Left forelimb (tissue), 1 donor: Measurements from ENCODE around the gene RAP1GDS1.
"Not testable (repeated sequence)": the region's sequence is repeated elsewhere in the genome, so short reads cannot be mapped to it uniquely, and the experiment has no call there.

ENCODE experiments used
- DNase-seq: peaks from one replicate; pipeline ENCODE4 v3.0.0-alpha.2; 2018; ENCODE audit warnings: low spot score

Gene RAP1GDS1

GRCh38 chr4:98289375-98289774 lies 28.2 kb downstream of the RAP1GDS1 start:
- no peak for DNase-seq

DNA sequence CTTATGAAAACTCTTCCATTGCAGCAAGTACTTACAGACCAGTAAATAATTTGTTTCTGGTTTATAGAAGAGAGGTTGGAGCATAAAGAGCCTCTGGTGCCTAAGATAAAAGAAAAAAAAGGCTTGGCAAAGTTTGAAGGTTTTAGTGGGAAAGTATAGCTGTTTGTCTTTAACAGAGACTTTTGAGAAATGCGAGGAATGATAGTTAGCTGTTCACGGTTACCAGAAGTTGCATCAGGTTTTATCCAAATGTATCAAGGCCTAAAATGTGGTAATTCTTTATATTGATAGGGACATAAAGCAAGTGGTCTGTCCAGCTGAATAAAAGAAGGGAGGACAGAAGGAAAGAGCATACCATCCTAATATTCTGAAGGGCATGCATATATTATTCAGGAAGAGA lies 29.3 kb downstream of the RAP1GDS1 start:
- DNase-seq: no peak

- DNase-seq: no peak
Measured at GRCh38 chr4:98293104-98293887, 32.1 kb downstream of the RAP1GDS1 start.

GRCh38 chr4:98298022-98298421 lies 36.8 kb downstream of the RAP1GDS1 start:
- no peak for DNase-seq

DNA sequence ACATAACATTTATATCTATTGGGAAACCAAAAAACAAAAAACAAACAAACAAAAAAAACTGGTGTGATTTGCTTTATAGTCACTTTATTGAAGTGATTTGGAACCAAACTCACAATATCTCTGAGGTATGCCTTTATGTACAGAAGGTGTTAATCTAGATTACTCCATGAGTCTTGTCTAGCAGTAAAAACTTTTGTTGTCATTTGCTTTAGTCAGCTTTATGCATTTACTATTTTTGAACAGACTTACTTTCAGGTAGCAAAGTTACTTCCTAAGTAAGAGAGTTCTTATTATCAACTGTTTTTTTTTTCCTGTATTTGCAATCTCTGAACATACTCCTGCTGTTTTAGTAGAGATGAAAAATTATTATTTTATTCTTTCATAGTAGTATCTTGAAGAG lies 39.5 kb downstream of the RAP1GDS1 start:
- no peak for DNase-seq

- DNase-seq: no peak
Measured at GRCh38 chr4:98305576-98305975, 44.4 kb downstream of the RAP1GDS1 start.

- no peak for DNase-seq
Measured at GRCh38 chr4:98310867-98311266, 49.7 kb downstream of the RAP1GDS1 start.

GRCh38 chr4:98311656-98312055 lies 50.5 kb downstream of the RAP1GDS1 start:
- no peak for DNase-seq

DNA sequence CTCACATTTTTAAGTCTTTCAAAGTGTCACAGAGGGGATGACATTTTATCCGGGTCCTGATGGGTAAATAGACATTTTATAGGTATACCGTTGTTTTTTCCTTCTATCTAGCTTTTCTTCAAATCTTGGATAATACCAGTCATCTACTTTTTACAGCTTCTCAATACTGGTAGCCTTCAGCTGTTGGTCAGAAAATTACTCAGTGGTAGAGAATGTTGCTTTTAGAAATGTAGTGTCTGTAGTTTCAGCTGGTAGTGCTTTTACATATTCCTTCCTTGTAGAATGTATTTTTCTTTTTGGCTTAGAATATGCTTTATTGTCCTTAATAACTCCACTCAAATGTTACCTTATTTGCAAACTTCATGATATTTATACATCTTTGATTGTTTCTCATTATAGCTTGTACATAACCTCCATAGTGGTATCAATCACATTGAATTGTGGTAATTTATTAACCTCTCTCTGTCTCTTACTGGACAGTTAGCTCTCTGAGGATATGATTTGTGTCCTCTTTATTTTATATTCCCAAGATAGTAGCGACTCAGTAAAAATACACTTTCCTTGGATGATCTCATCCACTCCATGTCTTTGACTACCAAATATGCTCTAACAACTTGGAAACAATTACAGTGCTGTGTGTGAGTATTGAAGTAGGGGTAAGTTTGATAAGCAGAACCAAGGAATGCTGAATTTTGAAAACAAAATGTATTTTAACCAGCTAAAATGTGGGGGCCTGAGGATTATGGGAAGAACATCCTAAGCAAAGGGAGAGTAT lies 53.8 kb downstream of the RAP1GDS1 start:
- DNase-seq: no peak

- DNase-seq: no peak
Measured at GRCh38 chr4:98318521-98318920, 57.3 kb downstream of the RAP1GDS1 start.

- no peak for DNase-seq
Measured at GRCh38 chr4:98319021-98319420, 57.8 kb downstream of the RAP1GDS1 start.

GRCh38 chr4:98326168-98326567 lies 65.0 kb downstream of the RAP1GDS1 start:
- DNase-seq: no peak

DNA sequence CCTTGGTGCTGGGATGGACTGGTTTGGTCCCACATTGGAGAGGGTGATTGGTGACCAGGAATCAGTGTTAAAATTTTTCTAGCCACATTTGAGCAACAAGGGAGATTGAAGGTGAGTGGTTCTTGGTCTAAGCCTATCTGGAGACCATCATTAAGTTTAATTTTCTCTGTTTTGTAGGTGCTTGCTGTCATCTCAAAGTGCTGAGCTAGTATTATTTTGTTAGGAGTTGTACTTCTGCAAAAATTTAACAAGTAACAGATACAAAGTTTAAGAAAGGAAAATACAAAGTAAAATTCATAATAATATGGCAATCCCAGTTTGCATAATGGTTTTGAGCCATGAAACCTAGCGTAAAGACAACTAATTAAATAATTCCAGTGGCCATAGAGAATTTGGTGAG lies 66.5 kb downstream of the RAP1GDS1 start:
- no peak for DNase-seq

DNA sequence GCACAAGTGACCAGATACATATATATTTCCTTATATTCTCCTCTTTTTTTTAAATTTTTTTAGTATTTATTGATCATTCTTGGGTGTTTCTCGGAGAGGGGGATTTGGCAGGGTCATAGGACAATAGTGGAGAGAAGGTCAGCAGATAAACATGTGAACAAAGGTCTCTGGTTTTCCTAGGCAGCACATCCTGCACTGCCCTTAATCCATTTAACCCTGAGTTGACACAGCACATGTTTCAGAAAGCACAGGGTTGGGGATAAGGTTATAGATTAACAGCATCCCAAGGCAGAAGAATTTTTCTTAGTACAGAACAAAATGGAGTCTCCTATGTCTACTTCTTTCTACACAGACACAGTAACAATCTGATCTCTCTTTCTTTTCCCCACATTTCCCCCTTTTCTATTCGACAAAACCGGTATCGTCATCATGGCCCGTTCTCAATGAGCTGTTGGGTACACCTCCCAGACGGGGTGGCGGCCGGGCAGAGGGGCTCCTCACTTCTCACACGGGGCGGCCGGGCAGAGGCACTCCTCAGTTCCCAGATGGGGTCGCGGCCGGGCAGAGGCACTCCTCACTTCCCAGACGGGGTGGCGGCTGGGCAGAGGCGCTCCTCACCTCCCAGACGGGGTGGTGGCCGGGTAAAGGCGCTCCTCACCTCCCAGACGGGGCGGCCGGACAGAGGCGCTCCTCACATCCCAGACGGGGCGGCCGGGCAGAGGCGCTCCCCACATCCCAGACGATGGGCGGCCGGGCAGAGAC lies 68.9 kb downstream of the RAP1GDS1 start:
- DNase-seq: not testable (repeated sequence)

DNA sequence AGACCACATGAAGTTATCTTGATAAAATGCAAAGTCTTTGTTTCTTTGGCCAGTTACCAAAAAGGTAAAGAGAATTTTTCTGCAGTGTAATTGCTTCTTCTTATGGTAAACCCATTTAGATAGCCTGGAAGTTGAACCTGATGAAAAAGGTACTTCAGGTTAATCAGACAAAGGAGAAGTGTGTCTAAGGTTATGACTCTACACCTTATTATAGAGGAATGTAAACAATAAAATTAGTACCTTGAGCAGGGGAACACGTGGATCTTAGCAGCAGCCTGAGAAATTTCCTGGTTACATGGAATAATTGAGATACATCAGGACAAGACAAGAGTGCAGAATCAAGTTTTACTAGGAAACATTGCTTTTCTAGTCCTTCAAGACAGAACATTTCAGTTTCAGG lies 70.8 kb downstream of the RAP1GDS1 start:
- no peak for DNase-seq

GRCh38 chr4:98334461-98334860 lies 73.3 kb downstream of the RAP1GDS1 start:
- no peak for DNase-seq

DNA sequence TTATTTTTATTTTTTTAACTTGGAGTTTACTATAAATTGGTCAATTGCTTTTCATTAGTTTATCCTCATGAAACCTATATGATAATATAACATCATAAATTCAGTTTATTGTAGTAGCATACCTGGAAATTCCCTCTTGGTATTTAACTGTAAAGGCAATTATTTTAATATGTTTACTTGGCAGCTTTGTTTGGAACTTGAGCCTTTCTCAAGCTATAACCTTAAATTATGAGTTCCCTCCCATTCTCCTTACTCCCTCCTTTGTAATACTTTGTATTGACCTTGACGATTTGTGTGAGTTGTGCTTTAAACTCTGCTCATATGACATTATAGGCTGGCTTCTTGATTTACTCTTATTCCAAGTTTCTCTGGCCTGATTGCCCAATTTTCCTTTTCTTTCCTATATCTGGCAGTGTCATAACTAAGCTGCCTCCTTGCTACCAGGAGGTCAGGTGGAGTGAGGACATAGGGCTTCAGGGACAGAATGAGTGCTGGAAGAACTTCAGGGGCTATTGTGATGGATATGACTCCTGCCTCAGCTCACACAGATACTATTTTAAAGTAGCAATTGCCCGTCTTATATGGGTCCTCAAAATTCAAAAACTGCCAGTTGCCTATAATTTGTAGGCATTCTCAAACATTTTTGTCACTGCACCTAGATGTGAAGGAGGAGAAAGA lies 77.7 kb downstream of the RAP1GDS1 start:
- DNase-seq: no peak

GRCh38 chr4:98341309-98341708 lies 80.1 kb downstream of the RAP1GDS1 start:
- DNase-seq: no peak

DNA sequence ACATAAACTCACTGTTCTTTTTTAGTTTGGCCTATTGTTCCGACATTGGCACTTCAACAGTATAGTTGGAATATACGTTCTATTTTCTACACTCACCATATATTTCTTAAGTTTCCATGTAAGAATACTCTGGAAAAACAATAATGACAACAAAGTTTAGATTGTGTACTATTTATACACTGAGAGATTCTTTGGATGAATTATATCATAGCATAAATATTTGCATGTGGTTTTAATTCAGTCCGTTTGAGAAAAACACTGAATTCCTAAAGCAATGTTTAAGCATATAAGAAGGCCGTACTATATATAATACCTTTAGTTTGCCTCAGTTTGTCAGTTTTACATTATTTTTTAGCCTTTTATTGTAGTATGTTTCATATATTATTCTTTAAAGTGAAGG lies 82.4 kb downstream of the RAP1GDS1 start:
- DNase-seq: no peak

GRCh38 chr4:98345838-98346237 lies 84.7 kb downstream of the RAP1GDS1 start:
- no peak for DNase-seq

GRCh38 chr4:98352396-98352795 lies 91.2 kb downstream of the RAP1GDS1 start:
- no peak for DNase-seq

- DNase-seq: no peak
Measured at GRCh38 chr4:98352940-98353339, 91.8 kb downstream of the RAP1GDS1 start.
